Astrocyte (in vitro differentiated cells and primary cell): ENCODE measurements around the gene RALB.

Experiments
- EZH2 ChIP-seq: IDR thresholded peaks from 2 replicates; pipeline ENCODE4 v1.6.1; 2012; ENCODE audit warnings: mild to moderate bottlenecking, low read length, inconsistent platforms; ENCODE audit not compliant: insufficient read depth
- TF ChIP-seq, protein P1 (sequence below): IDR thresholded peaks from 2 replicates; pipeline ENCODE4 v1.5.1; 2011; ENCODE audit warnings: low read depth, mild to moderate bottlenecking, inconsistent platforms, low read length, moderate library complexity; ENCODE audit not compliant: insufficient read depth

DNA sequence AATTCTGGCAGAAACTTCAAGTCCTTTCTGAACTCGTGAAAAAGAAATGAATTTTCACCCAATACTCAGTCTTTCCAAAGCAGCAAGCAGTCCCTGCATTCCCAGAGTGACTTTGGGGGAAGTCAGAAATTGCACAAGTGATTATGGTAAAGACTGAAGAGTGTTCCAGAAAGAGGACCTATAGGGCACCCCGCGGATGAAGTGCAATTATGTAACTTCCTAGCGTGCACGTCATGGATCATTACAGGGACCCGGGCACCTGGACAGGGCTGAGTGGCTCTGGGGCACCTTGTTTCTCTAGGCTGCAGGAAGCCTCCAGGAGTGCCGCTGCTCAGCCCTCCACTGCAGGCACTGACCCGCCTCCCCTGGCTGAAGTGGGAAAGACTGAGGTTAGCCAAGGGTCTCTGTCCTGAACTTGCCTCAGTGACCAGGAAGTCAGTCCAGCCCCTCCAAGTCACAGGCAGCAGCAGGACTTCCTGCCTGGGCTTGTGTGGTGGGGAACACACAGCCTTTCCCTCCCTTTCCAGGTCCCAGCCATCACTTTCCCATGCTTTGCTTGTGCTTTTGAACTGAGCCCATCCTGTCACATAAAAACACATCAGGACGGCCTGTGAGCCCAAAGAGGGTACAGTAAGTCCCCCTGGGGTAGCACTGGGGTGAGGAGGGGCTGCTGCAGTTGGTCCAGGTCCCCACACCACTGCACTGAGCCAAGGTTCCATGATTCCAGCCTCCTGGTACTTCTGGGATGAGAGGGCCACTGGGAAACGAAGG lies 49.2 kb upstream of the RALB start:
- TF ChIP-seq EZH2 = no peak
- TF ChIP-seq, protein P1, sequence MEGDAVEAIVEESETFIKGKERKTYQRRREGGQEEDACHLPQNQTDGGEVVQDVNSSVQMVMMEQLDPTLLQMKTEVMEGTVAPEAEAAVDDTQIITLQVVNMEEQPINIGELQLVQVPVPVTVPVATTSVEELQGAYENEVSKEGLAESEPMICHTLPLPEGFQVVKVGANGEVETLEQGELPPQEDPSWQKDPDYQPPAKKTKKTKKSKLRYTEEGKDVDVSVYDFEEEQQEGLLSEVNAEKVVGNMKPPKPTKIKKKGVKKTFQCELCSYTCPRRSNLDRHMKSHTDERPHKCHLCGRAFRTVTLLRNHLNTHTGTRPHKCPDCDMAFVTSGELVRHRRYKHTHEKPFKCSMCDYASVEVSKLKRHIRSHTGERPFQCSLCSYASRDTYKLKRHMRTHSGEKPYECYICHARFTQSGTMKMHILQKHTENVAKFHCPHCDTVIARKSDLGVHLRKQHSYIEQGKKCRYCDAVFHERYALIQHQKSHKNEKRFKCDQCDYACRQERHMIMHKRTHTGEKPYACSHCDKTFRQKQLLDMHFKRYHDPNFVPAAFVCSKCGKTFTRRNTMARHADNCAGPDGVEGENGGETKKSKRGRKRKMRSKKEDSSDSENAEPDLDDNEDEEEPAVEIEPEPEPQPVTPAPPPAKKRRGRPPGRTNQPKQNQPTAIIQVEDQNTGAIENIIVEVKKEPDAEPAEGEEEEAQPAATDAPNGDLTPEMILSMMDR = no peak
